ENCODE measurements around the gene AP4B1.
"Not testable (repeated sequence)": the region's sequence is repeated elsewhere in the genome, so short reads cannot be mapped to it uniquely, and the experiment has no call there.

AP4B1 gene

GRCh38 chr1:113858418-113858817, 46.2 kb downstream of the AP4B1 start:
- DNase-seq (ENCODE audit: low read depth in 2 of 2), result no peak

DNA sequence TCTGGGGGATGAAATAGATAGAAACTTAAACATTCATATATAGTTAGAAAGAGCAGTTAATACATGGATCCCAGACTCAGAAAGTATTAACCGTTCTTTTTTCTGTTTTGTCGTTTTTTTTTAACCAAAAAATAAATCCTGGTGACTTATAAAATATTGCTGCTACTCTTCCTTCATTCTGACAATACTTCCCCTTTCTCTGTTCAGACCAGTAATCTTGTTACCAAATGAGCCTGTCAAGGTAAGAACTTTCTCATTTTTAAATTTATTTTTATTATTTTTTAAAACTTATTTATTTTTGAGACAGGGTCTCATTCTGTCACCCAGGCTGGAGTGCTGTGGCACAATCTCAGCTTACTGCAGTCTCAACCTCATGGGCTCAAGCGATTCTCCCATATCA, 46.8 kb downstream of the AP4B1 start:
- DNase-seq (ENCODE audit: low read depth in 2 of 2), result no peak

GRCh38 chr1:113856401-113856790, 48.2 kb downstream of the AP4B1 start:
- no peak for DNase-seq (ENCODE audit: low read depth in 2 of 2)

DNA sequence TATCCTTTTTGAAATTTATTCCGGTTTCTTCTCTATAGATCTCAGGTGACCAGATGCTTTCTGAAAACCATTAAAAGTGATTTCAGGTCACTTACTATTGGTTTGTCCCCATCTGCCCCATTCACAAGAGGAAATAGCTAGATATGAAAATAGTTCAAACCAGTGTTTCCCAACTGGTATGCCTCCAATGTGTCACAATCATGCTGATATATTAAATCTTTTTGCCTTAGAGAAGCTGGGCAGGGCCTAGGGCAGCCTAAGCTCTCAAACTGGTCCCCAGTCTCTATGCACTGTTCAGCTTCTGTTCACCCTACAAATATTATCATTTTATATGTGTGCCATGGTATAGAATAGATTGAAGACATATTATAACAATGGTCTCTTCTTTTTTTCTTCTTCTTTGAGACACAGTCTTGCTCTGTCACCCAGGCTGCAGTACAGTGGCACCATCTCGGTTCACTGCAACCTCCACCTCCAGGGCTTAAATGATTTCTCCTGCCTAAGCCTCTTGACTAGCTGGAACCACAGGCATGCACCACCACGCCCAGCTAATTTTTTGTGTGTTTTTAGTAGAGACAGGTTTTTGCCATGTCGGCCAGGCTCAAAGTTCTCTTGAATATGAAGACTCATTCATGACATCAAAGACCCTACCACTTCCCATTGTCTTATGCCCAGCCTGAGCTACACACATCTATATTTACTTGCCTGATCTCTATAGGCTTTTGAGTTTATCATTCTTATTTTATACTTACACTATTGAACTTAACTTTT, 48.8 kb downstream of the AP4B1 start:
- no peak for DNase-seq (ENCODE audit: low read depth in 2 of 2)

GRCh38 chr1:113854234-113854633, 50.4 kb downstream of the AP4B1 start:
- no peak for DNase-seq (ENCODE audit: low read depth in 2 of 2)

- not testable (repeated sequence) for DNase-seq (ENCODE audit: low read depth in 2 of 2)
Observed at GRCh38 chr1:113852694-113853093, 51.9 kb downstream of the AP4B1 start.

DNA sequence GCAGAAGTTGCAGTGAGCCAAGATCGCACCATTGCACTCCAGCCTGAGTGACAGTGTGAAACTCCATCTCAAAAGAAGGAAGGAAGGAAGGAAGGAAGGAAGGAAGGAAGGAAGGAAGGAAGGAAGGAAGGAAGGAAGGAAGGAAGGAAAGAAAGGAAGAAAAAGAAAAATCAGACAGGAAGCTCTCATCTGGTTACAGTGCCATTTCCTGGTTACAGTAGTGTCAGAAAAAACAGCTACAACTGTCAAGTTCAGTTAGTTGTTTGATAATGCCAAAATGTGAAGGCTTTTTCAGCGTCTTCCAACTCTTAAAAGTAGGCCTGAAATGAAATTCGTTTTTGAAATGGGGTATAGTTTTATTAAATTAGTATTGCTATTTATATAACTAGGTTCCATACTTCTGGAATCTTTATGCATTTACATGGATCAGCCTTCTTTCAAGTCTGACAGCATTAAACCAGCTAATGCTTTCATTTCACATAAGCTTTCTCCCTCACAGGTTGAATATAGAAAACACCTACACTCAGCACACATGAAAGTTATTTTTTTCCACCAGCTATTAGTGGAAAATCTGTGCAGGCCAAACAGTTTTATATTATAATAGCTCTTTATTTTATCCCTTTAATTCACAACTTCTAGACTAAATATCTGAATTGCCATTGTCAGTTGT, 54.3 kb downstream of the AP4B1 start:
- DNase-seq (ENCODE audit: low read depth in 2 of 2), result no peak

GRCh38 chr1:113849072-113849471, 55.5 kb downstream of the AP4B1 start:
- DNase-seq (ENCODE audit: low read depth in 2 of 2), result no peak

DNA sequence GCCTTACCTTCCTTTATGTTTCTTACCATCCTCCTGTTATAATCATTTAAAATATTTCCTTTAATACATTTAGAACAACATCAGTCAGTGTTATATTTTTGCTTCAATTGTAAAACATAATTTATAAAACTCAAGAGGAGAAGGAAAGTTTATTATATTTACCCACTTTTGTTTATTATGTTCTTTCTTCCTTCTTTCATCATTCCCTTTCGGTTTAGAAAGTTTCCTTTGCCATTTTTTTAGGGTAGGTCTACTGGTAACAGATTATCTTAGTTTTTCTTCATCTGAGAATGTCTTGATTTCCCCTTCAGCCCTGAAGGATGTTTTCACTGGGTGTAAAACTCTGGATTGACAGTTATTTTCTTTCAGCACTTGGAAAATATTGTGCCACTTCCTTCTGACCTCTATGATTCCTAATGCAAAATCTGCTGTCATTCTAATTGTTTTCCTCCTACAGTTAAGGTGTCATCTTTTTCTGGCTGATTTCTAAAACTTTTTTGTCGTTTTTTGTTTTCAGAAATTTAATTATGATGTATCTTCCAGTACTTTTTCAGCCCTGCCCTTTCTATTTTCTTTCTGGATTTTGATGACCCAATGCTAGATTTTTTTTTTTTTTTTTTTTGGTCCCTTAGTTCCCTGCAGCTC, 58.1 kb downstream of the AP4B1 start:
- no peak for DNase-seq (ENCODE audit: low read depth in 2 of 2)

Measured in stimulated activated CD8-positive, alpha-beta memory T cell treated with anti-CD3 and anti-CD28 coated beads, Interleukin-2, amount 100 ng/mL, for 1 hour (primary cell).